ENCODE measurements around the gene KRTAP6-2.

The KRTAP6-2 gene, protein sequence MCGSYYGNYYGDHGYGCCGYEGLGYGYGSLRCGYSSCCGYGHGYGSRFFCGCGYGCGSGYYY

GRCh38 chr21:30598802-30599201, at the start of gene KRTAP6-2:
TSS of gene KRTAP6-2 (minus strand) at chr21:30598902. CDS start at chr21:30598874, 28 bp downstream.
- no peak for DNase-seq

DNA sequence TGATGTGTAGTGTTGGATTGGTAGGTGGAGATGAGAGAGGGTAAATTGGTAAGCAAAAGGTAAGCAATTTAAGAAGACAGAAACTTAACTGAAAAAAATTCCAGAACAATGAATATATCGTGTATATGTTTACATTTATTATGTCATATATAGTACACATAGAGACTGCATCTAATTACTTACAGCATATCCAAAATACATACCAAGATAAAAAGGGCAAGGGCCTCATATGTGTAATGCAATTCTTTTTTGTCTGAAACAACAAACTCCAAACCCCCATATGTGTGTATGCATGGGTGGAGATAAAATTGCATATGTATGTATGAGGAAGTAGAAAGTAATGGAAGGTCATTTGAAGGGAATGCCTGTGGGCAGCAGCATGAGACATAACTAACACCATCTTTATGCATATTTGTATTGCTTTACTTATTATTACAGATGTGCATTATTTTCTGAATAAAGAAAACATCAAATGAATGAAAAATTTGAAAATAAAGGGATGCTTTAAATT, 48.3 kb upstream of the KRTAP6-2 start:
- no peak for DNase-seq

DNA sequence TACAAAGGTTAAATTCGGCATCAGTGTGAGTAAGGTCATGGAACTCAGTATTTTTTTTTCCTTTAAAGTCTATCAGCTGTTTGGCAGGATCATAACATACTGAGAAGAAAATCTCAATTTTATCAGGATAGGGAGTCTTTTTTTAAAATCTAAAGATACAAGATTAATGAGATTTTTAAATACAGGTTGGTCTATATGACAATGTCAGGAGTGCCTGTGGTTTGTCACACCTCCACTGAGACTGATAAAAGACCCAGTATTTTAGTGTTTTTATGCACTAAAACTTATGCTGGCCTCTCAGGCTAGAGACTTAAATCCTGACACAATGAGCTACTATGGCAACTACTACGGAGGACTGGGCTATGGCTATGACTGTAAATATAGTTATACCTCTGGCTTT, 43.9 kb upstream of the KRTAP6-2 start, which contains the start of gene KRTAP20-3:
Gene KRTAP20-3, plus strand, starts transcription at position 301 of the 400 bp plus-strand sequence.
- DNase-seq: no peak

DNA sequence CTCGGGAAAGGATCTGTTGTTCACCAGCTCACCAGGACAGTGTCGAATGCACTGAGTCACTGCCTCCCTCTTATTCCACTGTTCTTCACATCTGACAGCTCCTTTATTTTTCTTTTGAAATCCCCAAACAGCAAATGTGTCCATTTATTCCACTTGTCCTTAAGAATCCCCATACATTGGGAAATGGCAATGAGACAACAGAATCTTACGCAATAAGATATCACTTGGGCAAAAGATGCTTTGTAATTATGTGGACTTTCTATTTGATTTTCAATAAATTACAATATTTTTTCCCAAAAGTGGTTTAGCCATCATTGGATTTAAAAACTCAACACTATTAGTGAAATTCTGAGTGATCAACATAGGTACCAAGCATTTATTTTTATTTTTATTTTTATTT, 40.0 kb upstream of the KRTAP6-2 start:
- no peak for DNase-seq

GRCh38 chr21:30634906-30635305, 36.2 kb upstream of the KRTAP6-2 start, which contains the start of gene KRTAP20-2:
TSS of gene KRTAP20-2 (plus strand) at chr21:30635206. CDS start at chr21:30635264, 58 bp downstream.
- DNase-seq: no peak

DNA sequence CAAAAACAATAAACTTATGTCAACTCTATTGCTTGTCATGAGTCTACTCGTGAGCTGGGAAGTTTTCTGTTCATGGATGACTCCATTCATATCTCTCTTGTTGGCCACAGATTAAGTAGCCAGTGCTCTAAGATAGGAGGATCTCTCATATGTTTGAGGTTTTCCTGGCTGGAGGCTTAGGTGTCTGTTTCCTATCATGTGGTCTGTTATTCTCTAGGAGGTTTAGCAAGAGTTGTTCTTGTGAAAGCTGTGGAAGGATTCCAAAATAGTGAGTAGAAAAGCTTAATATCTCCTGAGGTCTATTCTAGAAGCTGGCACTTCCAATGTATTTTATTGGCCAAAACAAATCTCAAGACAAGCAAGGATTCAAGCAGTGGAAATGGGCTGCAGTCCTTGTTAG, 30.5 kb upstream of the KRTAP6-2 start:
- no peak for DNase-seq

- DNase-seq: no peak
These were observed 29.4 kb upstream of the KRTAP6-2 start for GRCh38 chr21:30628109-30628508.

- no peak for DNase-seq
These were observed 26.9 kb upstream of the KRTAP6-2 start for GRCh38 chr21:30625449-30626165.

GRCh38 chr21:30623362-30623761, 24.7 kb upstream of the KRTAP6-2 start:
- DNase-seq: no peak

- no peak for DNase-seq
These were observed 21.8 kb upstream of the KRTAP6-2 start, which contains the start of gene KRTAP20-4 for GRCh38 chr21:30620522-30620921. TSS of gene KRTAP20-4 (plus strand) at chr21:30620627.

DNA sequence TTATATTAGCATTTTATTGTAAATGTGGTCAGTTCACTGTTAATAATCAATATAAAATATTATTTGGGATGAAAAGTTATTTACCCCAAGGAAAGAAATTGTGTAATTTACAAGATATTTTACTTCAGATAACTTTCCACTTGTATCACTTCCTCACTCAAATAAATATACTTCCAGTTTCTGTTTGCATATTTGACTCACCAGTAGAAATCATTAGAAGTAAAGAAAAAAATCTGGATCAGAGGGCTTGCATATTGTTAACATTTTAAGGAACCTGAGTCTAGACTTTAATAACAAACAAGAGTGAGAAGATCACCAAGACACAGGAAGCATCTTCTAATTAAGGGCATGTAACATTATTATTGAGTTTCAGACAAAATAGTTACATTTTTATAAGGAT, 21.4 kb upstream of the KRTAP6-2 start:
- DNase-seq: no peak

GRCh38 chr21:30616125-30616524, 17.4 kb upstream of the KRTAP6-2 start, which contains the start of gene KRTAP20-1:
TSS of gene KRTAP20-1 (plus strand) at chr21:30616425. CDS start at chr21:30616455, 30 bp downstream.
- no peak for DNase-seq

GRCh38 chr21:30615199-30615598, 16.5 kb upstream of the KRTAP6-2 start:
- DNase-seq: no peak

GRCh38 chr21:30613836-30614235, 15.1 kb upstream of the KRTAP6-2 start, which contains the start of gene KRTAP6-1:
TSS of gene KRTAP6-1 (minus strand) at chr21:30613930. CDS start at chr21:30613904, 26 bp downstream.
- DNase-seq: no peak

GRCh38 chr21:30612132-30612531, 13.4 kb upstream of the KRTAP6-2 start:
- DNase-seq: no peak

DNA sequence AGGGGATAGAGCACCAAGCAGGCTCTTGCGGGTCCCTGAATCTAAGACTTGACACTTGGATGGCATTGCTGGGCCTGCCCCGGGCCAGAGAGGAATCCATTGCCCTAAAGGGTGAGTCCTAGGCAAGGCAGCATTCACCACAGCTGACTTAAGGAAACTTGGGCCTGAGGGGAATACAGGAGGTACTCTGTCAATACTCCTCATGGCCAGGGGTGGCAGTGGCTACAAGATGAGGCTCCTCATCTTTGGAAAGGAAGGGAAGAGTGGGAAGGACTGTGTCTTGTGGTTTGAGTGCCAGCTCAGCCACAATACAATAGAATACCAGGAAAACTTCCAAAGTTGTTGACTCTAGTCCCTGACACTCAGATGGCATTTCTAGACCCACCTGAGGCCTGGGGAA, 7.3 kb upstream of the KRTAP6-2 start:
- DNase-seq: no peak

- DNase-seq: no peak
These were observed 2.1 kb upstream of the KRTAP6-2 start, which contains the start of gene KRTAP22-1 for GRCh38 chr21:30600787-30601186. TSS of gene KRTAP22-1 (plus strand) at chr21:30601087.

GRCh38 chr21:30592140-30592539, 6.6 kb downstream of the KRTAP6-2 start, which contains the start of gene KRTAP6-3:
TSS of gene KRTAP6-3 (plus strand) at chr21:30592440. CDS start at chr21:30592446, 6 bp downstream.
- DNase-seq: no peak

DNA sequence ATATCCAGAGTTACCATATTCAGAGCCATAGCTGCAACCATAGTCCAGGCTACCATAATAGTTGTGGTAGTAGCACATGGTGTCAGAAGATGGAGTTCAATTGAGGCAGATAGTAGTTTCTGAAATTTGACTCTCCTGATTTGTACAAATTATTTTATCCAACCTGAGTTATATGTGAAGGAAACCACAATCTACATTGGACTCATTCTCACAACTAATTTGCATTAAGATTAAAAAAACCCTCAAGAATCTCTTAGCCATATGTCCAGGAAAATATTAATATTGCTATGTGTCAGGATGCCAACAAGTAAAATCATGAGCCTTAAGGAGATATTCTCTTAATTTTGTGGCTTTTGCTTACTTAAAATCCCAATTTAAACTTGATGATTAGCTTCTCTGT, 8.4 kb downstream of the KRTAP6-2 start, which contains the start of gene KRTAP22-2:
Gene KRTAP22-2, minus strand, starts transcription at position 101 of the 400 bp plus-strand sequence.
- DNase-seq: no peak

GRCh38 chr21:30582870-30583269, 15.8 kb downstream of the KRTAP6-2 start:
- no peak for DNase-seq

DNA sequence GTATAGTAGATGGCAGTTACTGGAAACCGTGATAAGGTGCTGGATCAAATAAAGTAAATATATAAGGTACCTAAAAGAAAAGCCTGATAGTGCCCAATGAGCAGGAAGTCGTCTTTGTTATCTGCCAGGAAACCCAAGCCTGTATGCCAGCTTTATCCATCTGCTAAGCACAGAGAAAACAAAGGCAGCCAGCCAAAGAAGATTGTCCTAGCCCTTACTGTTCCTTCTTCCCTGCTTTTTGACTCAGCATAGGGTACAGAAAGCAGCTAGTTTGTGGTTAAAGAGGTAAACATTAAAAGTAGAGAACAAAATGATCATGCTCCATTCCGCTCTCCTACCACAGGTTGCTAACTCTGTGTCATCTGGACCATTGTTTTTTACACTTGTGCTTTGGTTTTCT, 18.6 kb downstream of the KRTAP6-2 start:
- no peak for DNase-seq

DNA sequence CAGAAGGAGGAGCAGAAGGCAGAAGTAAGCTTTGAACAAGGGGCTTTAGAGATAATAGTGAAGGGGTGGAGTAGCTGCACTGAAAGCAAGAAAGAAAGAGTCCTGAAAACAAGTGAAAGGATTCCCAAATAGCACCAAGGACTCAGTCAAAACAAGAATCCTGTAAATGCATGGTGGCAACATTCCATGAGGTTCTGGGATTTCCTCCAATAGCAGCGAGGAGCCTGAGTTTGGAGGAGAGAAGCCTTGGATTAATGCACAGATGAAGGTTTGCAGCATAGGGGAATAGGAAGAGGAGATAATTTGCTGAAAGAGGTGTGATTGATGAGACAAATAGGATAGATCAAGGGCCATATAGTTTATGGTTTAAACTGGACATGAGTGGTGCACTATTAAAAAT, 19.4 kb downstream of the KRTAP6-2 start:
- no peak for DNase-seq

GRCh38 chr21:30577766-30578165, 20.9 kb downstream of the KRTAP6-2 start:
- DNase-seq: no peak

GRCh38 chr21:30567617-30568016, 31.1 kb downstream of the KRTAP6-2 start:
- no peak for DNase-seq
